ENCODE measurements around the gene ADAMTS9.

ADAMTS9 gene

DNA sequence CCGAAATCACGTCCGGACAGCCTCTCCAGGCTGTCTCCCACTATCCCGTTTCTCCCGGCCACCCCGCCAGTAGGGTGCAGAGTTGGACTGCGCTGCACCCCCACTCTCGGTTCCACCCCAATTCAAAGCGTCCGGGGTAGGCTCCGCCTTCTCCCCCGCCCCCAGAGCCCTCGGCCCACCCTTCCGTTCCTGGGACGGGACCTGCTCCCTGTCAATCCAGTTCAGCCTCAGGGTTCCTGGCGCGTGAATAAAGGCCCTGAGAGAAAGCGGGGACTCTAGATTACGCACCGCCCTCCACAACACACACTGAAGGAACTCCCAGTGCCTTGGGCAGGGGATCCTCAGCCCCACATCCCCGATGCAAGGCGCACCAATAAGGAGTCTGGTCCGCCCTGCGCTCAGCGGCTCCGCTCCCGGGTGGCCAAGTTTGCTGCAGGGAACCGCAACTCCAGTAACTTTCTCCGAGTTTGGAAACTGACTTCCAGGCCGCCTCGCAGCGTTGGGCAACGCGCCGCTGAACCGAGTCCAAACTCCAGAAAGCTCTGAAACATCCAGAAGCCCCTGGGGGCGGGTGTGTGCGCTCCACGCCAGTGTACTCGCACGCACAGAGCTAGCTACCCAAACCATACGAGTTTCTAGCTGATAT is 1.9 kb downstream of the ADAMTS9 start:
- DNase-seq (ENCODE audit: low read depth in 4 of 4, low spot score in 1 of 4): no peak

- no peak for DNase-seq (ENCODE audit: low read depth in 4 of 4, low spot score in 1 of 4)
Observed at GRCh38 chr3:64685331-64685799, 2.4 kb downstream of the ADAMTS9 start.

DNA sequence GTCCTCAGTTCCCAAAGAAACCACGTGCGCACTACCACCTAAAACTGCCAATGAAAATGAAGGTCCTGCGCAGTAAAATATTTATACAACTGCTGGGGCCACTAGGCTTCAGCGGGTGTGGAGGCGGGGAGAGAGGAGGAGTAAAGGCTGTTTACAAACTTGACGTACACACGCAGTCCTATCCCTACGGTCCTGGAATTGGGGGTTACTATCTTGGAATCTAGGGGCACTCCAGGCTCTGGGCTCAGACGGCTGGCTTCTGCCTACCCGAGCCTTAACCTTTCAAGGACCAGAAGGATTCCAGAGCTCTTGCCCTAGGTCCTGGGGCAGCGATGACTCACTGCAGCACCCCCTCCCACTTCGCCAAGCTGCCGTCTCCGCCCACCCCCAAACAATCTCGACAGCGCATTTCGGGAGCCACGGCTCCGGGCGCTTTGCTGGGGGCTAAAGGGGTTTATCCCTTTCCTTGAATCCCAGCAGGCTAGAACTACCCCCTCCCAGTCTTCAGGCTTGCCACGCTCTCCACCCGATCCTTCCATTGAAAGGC is 3.0 kb downstream of the ADAMTS9 start:
- no peak for DNase-seq (ENCODE audit: low read depth in 4 of 4, low spot score in 1 of 4)

- no peak for DNase-seq (ENCODE audit: low read depth in 4 of 4, low spot score in 1 of 4)
Observed at GRCh38 chr3:64681827-64682226, 6.0 kb downstream of the ADAMTS9 start.

- no peak for DNase-seq (ENCODE audit: low read depth in 4 of 4, low spot score in 1 of 4)
Observed at GRCh38 chr3:64681015-64681414, 6.8 kb downstream of the ADAMTS9 start.

DNA sequence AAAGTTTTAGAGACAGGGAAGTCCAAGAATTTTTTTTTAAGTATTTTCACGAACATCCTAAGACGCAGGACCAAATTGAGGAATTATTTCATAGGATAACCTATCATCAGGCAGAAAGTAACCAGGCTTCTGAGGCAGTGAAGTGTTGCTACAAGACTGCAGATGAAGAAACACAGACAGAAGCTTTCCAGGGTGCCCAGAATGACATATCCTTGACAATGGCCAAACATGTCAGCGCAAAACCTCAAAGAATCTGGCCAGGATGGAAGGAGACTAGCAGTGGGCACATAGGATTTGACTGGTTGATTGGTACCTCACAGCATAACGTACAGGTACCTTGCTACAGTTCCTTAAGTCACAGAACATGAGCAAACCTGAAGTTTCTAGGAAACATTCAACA is 7.5 kb downstream of the ADAMTS9 start:
- no peak for DNase-seq (ENCODE audit: low read depth in 4 of 4, low spot score in 1 of 4)

DNA sequence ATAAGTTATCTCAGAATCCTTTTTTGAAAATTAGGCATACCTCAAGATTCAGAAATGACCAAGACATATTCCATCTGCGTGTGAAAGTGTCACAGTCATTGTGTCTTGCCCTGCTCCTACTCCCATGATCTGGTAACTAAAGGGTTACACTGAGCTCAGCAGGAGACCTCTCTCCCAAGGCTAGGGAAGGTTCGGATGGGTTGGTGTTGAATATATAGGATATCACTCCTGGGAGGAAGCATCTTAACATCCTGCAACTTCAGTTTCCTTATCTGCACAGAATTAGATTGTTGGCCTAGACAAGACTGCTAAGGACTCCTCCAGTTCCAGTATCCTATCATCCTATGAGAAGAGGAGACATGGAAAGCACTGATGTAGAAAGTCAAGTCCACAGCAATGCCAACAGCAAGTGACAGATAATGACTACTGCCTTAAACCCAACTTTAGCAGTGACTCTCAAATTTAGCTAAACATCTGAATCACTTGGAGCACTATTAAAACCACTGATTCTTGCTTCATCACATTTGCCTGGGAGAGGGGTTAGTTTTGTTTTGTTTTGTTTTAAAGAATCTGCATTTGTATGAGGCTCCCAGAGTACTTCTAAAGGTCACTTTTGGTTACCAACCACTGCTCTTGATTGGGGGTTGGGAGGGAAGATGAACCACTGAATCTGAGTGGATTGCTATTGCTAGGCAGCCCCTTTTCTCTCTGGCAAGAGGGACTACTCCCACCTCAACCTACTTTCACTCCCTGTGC is 9.7 kb downstream of the ADAMTS9 start:
- DNase-seq (ENCODE audit: low read depth in 4 of 4, low spot score in 1 of 4): no peak

- no peak for DNase-seq (ENCODE audit: low read depth in 4 of 4, low spot score in 1 of 4)
Observed at GRCh38 chr3:64676831-64677230, 11.0 kb downstream of the ADAMTS9 start.

DNA sequence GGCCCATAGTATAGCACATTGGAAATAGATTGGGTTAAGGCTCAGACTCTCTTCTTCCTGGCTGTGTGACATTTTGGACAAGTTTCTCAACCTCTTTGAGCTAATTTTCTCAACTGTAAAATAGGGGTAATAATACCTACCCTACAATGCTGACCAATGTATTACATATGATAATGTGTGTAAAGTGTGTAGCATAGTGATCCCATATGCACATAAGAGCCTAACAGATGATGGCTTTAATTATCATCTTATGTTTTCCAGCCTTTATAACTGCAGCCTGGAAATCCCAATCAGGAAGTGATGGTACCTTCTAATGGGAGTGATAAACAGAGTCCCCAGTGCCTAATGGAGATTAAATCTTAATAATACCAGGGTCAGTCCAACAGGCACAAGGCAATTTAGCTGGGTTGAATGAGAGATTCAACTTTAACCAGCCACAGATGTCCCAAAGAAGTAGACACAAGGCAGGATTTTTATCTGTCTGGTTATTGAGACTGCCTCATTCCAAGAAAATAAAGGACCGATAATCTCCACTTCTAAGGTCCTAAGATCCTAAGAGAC is 12.0 kb downstream of the ADAMTS9 start:
- no peak for DNase-seq (ENCODE audit: low read depth in 4 of 4, low spot score in 1 of 4)

GRCh38 chr3:64674591-64675076 is 13.2 kb downstream of the ADAMTS9 start:
- no peak for DNase-seq (ENCODE audit: low read depth in 4 of 4, low spot score in 1 of 4)

- no peak for DNase-seq (ENCODE audit: low read depth in 4 of 4, low spot score in 1 of 4)
Observed at GRCh38 chr3:64673159-64673715, 14.6 kb downstream of the ADAMTS9 start.

DNA sequence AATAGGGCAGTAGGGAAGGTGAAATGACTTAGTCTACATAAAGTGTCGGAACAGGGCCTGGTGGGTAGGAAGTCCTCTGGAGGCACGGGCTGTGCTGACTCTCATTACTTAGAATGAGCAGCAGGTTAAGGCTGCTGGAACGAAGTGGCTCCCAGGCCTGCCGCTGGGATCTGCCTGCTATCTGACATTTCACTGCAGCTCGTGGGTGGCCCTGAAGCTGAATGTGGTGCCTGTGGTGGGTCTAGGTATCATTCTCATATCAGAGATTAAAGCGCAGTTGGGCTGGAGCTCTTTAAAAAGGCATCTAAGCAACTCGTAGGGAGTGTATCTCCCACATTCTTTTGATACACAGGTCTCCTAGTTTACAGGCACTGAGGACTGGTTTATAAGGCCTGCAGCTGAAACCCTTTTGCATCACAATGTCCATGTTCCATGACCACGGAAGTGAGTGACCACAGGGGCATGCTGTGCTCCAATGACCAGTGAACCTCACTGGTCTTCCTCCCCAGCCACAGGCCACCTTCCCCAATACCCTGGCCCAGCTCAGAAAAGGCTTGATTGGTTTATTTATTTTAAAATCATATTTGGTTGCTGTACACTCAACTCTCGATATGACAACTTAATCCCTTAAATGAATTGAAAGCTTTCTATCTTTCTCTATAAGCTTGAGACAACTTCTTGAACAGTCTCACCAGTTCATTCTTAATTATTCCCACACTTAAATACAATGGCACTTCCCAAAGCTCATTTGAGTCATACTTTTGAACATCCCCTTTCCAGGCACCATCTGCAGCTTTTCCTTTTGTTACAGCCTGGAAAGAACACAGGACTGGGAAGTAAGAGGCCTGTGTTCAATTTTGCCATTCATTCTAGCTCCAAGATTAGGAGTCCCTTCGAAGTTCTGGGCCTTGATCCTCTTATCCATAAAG is 19.0 kb downstream of the ADAMTS9 start:
- no peak for DNase-seq (ENCODE audit: low read depth in 4 of 4, low spot score in 1 of 4)

DNA sequence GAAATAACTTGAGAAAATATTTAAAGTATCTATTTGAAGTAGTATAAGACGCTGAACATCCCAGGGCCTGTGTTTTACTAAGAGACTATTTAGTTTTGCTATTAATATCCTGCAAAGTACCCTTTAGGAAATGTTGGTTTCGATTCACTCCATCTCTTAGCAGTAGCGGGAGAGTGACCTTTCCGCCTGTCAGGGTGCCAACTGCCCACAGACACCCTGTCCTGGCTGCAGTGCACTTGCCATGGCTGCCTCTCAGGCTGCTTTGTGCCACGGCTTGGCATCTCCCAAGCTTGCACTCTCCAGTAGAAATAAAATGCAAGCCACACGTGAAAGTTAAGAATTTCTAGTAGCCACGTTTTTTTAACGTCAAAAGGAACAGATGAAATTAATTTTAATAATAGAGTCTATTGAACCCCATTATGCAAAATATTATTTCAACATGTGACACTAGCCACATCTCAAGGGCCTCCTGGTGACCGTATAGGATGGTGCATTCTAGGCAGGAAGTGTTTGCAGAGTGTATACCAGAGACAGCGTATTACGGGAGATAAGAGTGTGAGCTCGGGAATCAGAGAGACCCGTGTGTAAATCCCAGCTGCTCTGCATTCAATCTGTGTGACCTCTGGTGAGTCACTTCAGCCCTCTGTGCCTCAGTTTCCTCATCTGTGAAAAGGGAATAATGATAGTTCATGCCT is 19.8 kb downstream of the ADAMTS9 start:
- no peak for DNase-seq (ENCODE audit: low read depth in 4 of 4, low spot score in 1 of 4)

DNA sequence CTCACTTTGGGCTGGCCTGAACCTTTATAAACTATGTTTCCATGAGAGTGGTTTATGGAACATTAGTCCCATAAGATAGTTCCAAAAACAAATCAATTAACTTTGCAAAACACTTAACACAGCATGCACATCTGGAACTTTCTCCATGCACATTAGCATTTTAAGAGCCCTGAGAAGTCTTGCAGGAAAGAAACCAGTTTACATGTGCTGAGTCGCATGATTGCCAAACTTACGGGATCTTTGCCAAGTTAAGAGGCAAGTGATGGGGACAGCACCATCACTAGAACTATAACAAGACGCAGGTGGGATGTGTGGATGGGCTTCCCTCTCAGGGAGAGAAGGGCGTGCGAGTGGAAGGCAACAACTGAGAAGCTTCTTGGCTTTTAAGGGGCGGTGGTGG is 20.7 kb downstream of the ADAMTS9 start:
- DNase-seq (ENCODE audit: low read depth in 4 of 4, low spot score in 1 of 4): no peak

DNA sequence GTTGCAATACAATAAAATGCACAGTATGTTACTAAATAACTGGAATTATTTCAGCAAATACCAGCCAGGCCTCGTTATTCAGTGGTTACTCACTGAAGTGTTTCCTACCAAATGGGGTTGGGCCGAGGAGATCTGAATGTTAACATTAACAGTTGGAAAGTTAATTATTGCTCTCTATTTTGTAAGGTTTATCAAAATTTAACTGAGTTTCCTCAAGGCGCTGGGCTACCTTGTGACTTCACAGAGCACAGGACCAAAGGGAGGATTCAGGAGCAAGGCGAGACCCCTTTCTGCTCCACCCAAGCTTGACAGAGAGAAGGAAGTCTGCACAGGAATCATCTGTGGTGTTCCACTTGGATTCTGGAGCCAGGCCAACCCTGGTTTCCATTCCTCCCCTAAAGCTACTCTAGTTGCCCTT is 21.6 kb downstream of the ADAMTS9 start:
- no peak for DNase-seq (ENCODE audit: low read depth in 4 of 4, low spot score in 1 of 4)

DNA sequence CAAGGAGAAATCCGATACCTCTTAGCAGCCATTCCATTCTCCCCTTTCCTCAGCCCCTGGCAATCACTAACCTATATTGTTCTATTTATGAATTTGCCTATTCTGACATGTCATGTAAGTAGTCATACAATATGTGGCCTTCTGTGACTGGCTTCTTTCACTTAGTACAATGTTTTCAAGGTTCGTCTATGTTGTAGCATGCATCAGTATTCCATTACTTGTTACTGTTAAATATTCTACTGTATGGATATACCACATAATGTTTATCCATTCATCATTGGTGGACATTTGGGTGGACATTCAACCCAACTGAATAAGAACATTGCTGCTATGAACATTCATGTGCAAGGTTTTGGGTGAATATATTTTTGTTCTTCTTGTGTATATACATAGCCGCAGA is 23.4 kb downstream of the ADAMTS9 start:
- DNase-seq (ENCODE audit: low read depth in 4 of 4, low spot score in 1 of 4): no peak

DNA sequence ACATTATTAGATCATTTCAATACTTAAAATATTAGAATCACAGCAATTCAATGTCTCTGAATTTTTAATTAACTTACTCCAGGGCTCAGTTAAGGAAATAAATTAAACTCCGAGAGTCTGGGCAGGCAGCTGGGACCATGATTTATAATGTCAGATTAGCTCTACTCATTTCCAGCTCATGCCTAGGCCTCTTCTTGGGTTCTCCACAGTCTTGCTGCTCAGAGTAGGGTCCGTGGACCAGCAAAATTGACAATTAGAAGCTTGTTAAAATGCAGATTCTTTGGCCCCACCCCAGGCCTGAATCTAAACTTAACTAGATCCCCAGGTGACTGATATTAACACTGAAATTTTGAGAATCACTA is 28.2 kb downstream of the ADAMTS9 start:
- DNase-seq (ENCODE audit: low read depth in 4 of 4, low spot score in 1 of 4): no peak

GRCh38 chr3:64658001-64658400 is 29.8 kb downstream of the ADAMTS9 start:
- no peak for DNase-seq (ENCODE audit: low read depth in 4 of 4, low spot score in 1 of 4)

- DNase-seq (ENCODE audit: low read depth in 4 of 4, low spot score in 1 of 4): no peak
Observed at GRCh38 chr3:64656544-64656943, 31.3 kb downstream of the ADAMTS9 start.

GRCh38 chr3:64655160-64655559 is 32.6 kb downstream of the ADAMTS9 start:
- DNase-seq (ENCODE audit: low read depth in 4 of 4, low spot score in 1 of 4): no peak
